Immature natural killer cell (primary cell): ENCODE measurements around the gene ACADM. TPM values are rescaled to one million over a fixed set of nuclear protein-coding genes. Genes with fewer than 3 reads are reported as not detected.
A peak's percentile ranks its signal among the peaks of the same experiment; 100 is the strongest.
"Not testable (repeated sequence)": the region's sequence is repeated elsewhere in the genome, so short reads cannot be mapped to it uniquely, and the experiment has no call there.

Source experiments
- DNase-seq, 3 donors: peaks; one replicate each; pipeline ENCODE4 v3.0.0; 2022; ENCODE audit warnings: mixed read lengths in 1 of 3
- H3K27ac Mint-ChIP-seq, 6 donors: one replicate each; pipeline ENCODE4 v1.8.0; 2020; ENCODE audit warnings: mixed read lengths in 6 of 6, mild to moderate bottlenecking in 5 of 6, inconsistent platforms in 4 of 6, moderate library complexity in 3 of 6
- H3K27me3 Mint-ChIP-seq, 3 donors: one replicate each; pipeline ENCODE4 v1.8.0; 2020 to 2021; ENCODE audit warnings: low read depth in 3 of 3, mild to moderate bottlenecking in 3 of 3, mixed read lengths in 3 of 3, moderate library complexity in 3 of 3, inconsistent platforms in 1 of 3
- H3K36me3 Mint-ChIP-seq, 3 donors: one replicate each; pipeline ENCODE4 v1.8.0; 2020; ENCODE audit warnings: mixed read lengths in 3 of 3, inconsistent platforms in 2 of 3, mild to moderate bottlenecking in 2 of 3
- H3K4me1 Mint-ChIP-seq, 2 donors: one replicate each; pipeline ENCODE4 v1.8.0; 2020; ENCODE audit warnings: inconsistent platforms in 2 of 2, mild to moderate bottlenecking in 2 of 2, mixed read lengths in 2 of 2, moderate library complexity in 1 of 2
- H3K4me3 Mint-ChIP-seq, 5 donors: one replicate each; pipeline ENCODE4 v1.8.0; 2020; ENCODE audit warnings: mild to moderate bottlenecking in 5 of 5, mixed read lengths in 5 of 5, inconsistent platforms in 3 of 5, moderate library complexity in 3 of 5
- H3K9me3 Mint-ChIP-seq, 6 donors: one replicate each; pipeline ENCODE4 v1.8.0; 2020; ENCODE audit warnings: mild to moderate bottlenecking in 6 of 6, mixed read lengths in 6 of 6, inconsistent platforms in 4 of 6, moderate library complexity in 3 of 6
- polyA plus RNA-seq, 3 donors: library from polyadenylated mRNA; unstranded; fragments of 300-500 nt; fragmentation: Illumina TruSeq; gene quantifications; one replicate each; pipeline ENCODE4 v1.2.3, GENCODE V29; 2021

The ACADM gene
- polyA plus RNA-seq, 3 donors from 2014 or later: 32.8 to 44.1 (median 43.6) TPM

DNA sequence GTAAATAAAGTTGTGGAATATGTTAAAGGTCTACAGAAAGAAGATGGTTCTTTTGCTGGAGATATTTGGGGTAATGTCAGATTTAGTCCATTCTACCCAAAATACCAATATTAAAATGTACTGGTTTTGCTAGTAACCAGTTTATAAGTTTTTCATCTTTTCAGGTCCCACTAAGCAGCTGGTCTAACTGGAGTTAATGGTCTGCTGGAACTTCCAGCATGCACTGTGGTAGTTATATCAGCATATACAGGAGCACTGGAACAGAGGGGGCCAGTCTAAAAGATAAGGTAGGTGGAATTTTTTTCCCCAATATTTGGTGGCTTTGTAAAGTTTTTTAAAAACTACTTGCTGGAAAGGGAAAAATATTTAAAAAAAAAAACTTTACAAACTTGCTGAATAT, 65.5 kb downstream of the ACADM start:
- H3K4me1 Mint-ChIP-seq: peaks cover 63 to 82% of the 10 kb centered on the region in 2 donors

DNA sequence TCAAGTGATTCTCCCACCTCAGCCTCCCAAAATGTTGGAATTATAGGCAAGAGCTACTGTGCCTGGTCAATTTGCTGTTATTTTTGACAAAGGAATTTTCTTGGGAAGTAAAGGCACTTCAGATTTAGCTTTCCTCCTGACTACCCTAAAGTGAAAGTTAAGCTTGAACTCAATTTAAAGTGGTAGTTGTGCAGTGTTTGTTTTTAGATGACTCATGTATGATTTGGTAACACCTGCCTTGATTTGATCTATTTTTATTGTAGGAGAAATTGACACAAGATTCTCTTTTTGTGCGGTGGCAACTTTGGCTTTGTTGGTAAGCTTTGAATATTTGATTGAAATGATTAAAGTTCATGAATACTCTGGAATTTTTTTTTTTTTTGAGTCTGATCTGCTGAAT, 66.5 kb downstream of the ACADM start:
- Mint-ChIP-seq H3K4me1 (peaks cover 53 to 72% of the 10 kb centered on the region in 2 donors), H3K27me3 (peaks cover 0 to 7% (median 6%) of the 10 kb centered on the region in 3 donors), H3K27ac (peak overlapping the region in 5 of 6 donors; percentile 5 to 79 (median 54)), H3K4me3 (peak overlapping the region in 1 of 5 donors; percentile 33), H3K36me3 (peaks cover 0 to 50% (median 33%) of the 10 kb centered on the region in 3 donors), H3K9me3 (no peaks in the 10 kb centered on the region)
- no peak for DNase-seq

More for the DNA sequence above, 65.5 kb downstream of the ACADM start:
- Mint-ChIP-seq H3K36me3 (peaks cover 0 to 46% (median 34%) of the 10 kb centered on the region in 3 donors), H3K4me3 (peak overlapping the region in 1 of 5 donors; percentile 100), H3K9me3 (no peaks in the 10 kb centered on the region), H3K27ac (peak overlapping the region in 5 of 6 donors; percentile 11 to 97 (median 79)), H3K27me3 (peaks cover 0 to 10% (median 7%) of the 10 kb centered on the region in 3 donors)
- DNase-seq: no peak

DNA sequence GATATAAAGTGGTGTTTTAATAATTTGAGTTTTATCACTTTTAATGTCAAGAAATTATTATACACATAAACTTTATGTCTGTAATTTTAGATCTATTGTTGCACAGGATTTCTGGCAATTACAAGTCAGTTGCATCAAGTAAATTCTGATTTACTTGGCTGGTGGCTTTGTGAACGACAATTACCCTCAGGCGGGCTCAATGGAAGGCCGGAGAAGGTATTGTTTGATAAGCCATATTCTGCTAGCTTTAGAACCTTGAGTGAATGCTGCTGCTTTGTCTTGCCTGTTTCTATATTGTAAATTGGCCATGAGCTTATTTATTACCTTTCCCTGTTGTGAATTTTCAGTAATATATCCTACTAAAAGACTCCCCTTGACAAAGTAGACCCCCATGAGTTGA, 67.6 kb downstream of the ACADM start:
- H3K27ac Mint-ChIP-seq: peak overlapping the region in 1 of 6 donors; percentile 12
- peaks cover 42 to 62% of the 10 kb centered on the region in 2 donors for H3K4me1 Mint-ChIP-seq
- no peak overlapping the region for H3K4me3 Mint-ChIP-seq
- no peaks in the 10 kb centered on the region for H3K9me3 Mint-ChIP-seq
- peaks cover 0 to under 1% (median 0%) of the 10 kb centered on the region in 3 donors for H3K27me3 Mint-ChIP-seq
- peaks cover 0 to 54% (median 26%) of the 10 kb centered on the region in 3 donors for H3K36me3 Mint-ChIP-seq
- no peak for DNase-seq

DNA sequence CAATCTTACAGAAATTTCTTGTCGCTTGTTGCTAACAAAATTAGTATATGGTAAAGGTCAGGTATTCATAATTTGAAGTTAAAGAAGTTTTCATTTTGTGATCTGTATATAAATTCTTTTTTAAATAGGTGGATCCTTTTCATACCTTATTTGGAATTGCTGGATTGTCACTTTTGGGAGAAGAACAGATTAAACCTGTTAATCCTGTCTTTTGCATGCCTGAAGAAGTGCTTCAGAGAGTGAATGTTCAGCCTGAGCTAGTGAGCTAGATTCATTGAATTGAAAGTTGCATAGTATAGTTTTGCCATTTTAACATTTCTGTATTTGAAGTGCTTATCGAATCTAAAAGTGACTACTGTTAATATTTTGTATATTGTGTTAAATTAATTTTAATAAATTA, 69.9 kb downstream of the ACADM start:
- no peak for DNase-seq
- Mint-ChIP-seq H3K27me3 (no peaks in the 10 kb centered on the region), H3K4me3 (no peak overlapping the region), H3K36me3 (peaks cover 0 to 55% (median 30%) of the 10 kb centered on the region in 3 donors), H3K9me3 (no peaks in the 10 kb centered on the region), H3K4me1 (peaks cover 19 to 42% of the 10 kb centered on the region in 2 donors), H3K27ac (no peak overlapping the region)

DNA sequence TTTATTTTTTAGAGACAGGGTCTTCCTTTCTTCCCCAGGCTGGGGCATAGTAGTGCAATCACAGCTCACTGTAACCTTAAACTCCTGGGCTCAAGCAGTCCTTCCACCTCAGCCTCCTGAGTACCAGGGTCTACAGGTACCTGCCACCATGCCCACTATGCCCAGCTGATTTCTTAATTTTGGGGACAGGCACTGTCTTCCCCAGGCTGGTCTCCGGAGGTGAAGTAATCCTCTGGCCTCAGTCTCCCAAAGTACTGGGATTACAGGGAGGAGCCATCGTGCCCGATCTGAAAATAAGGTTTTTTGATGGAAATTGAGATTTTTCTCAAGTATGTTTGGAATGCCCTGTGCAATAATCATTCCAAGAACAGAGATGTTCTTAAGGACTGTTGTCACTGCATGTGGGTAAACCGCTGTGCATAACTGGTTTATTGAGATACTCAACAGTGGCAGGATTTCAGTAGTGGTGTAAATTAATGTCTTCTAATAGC, 71.2 kb downstream of the ACADM start:
- peaks cover 0 to 45% (median 25%) of the 10 kb centered on the region in 3 donors for H3K36me3 Mint-ChIP-seq
- H3K4me3 Mint-ChIP-seq: no peak overlapping the region
- no peak for DNase-seq
- H3K9me3 Mint-ChIP-seq: no peaks in the 10 kb centered on the region
- peaks cover 7 to 29% of the 10 kb centered on the region in 2 donors for H3K4me1 Mint-ChIP-seq
- H3K27me3 Mint-ChIP-seq: no peaks in the 10 kb centered on the region
- peak overlapping the region in 2 of 6 donors; percentile 12 to 14 for H3K27ac Mint-ChIP-seq

DNA sequence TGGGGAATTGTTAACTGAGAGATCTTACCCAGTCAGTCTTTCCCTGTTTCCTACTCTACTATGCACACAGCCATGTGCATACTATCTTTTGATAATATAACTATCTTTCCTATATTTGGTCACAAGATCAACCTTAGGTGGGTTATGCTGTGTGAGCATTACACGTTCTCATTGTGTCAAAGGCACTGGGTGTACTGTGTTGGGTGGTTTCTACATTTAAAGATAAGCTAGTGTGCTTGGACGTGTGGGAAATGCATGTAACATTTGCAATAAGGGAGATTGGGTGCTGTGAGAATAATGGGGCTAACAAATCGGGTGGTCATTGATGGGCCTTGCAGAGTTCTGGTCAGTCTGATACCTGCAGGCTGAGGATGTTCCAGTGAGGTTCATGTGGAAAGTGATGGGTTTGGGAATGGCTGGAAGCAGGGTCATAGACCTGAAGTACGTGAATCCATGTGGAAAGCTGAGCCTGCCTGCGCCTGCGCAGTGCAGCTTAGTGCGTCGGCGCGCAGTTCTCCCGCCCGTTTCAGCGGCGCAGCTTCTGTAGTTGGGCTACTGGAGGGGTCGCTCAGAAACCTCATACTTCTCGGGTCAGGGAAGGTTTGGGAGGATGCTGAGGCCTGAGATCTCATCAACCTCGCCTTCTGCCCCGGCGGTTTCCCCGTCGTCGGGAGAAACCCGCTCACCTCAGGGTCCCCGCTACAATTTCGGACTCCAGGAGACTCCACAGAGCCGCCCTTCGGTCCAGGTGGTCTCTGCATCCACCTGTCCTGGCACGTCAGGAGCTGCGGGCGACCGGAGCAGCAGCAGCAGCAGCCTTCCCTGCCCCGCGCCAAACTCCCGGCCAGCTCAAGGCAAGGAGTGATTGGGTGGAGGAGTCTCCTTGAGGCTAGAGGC, 72.1 kb downstream of the ACADM start, which contains the start of gene MSH4:
Gene MSH4, plus strand, starts transcription at position 507 of the 897 bp plus-strand sequence. Its CDS starts 104 bp downstream, at position 611.
- DNase-seq: no peak
- Mint-ChIP-seq H3K27ac (peak within 1 kb of the TSS in 3 of 6 donors; percentile 12 to 22 (median 18)), H3K9me3 (no peaks in the 10 kb centered on the region), H3K27me3 (no peaks in the 10 kb centered on the region), H3K36me3 (peaks cover 0 to 38% (median 18%) of the 10 kb centered on the region in 3 donors), H3K4me1 (peaks cover 2 to 20% of the 10 kb centered on the region in 2 donors), H3K4me3 (no peak within 1 kb of the TSS)

DNA sequence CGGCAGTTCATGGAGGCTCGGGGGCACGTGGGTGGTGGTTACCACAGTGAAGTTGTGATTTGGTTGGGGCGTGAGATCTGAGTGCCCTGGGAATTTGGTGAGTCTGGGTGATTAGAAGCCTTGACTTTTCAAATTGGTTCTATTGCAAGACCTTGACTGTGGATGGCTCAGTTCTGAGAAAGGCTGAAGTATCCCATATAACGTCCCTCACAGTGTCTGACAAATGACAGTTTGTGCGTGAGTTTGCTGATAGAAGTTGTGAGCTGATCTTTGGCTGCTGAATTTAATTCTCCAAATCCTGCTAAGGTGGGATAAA, 72.7 kb downstream of the ACADM start:
- Mint-ChIP-seq H3K27me3 (no peaks in the 10 kb centered on the region), H3K4me1 (peaks cover 0 to 14% of the 10 kb centered on the region in 2 donors), H3K27ac (peak overlapping the region in 1 of 6 donors; percentile 22), H3K9me3 (no peaks in the 10 kb centered on the region), H3K4me3 (no peak overlapping the region), H3K36me3 (peaks cover 0 to 33% (median 14%) of the 10 kb centered on the region in 3 donors)
- DNase-seq: no peak

DNA sequence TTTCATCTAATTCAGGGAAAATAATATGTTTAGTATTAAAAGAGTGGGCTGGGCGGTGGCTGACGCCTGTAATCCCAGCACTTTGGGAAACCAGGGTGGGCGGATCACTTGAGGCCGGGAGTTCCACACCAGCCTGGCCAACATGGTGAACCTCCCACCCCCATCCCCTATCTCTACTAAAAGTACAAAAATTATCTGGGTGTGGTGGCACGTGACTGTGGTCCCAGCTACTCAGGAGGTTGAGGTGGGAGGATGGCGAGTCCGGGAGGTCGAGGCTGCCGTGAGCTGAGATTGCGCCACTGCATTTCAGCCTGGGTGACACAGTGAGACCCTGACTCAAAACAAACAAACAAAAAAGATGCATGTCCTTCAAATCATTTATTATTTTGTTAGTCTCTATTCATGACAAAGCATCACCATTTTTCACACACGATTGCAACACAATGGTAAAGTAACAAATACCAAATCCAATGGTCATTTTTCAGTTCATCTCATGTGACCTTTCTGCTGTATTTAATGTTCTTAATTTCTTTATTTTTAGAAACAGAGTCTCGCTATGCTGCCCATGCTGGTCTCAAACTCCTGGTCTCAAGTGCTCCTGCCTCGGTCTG, 73.2 kb downstream of the ACADM start:
- Mint-ChIP-seq H3K36me3 (peaks cover 0 to 31% (median 12%) of the 10 kb centered on the region in 3 donors), H3K27me3 (no peaks in the 10 kb centered on the region), H3K4me1 (peaks cover 0 to 11% of the 10 kb centered on the region in 2 donors), H3K9me3 (no peaks in the 10 kb centered on the region), H3K4me3 (no peak overlapping the region), H3K27ac (peak overlapping the region in 5 of 6 donors; percentile 5 to 81 (median 31))
- DNase-seq: no peak

DNA sequence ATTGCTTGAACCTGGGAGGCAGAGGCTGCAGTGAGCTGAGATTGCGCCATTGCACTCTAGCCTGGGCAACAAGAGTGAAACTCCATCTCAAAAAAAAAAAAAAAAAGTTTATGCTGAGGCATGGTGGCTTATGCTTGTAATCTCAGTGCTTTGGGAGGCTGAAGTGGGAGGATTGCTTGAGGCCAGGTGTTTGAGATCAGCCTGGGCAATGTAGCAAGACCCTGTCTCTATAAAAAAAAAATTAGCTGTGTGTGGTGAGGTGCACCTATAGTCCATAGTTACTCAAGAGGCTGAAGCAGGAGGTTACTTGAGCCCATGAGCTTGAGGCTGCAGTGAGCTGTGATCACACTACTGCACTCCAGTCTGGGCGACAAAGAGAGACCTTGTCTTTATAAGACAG, 77.0 kb downstream of the ACADM start:
- not testable (repeated sequence) for H3K36me3 Mint-ChIP-seq, H3K4me1 Mint-ChIP-seq, H3K4me3 Mint-ChIP-seq, H3K9me3 Mint-ChIP-seq, H3K27me3 Mint-ChIP-seq, DNase-seq, H3K27ac Mint-ChIP-seq

DNA sequence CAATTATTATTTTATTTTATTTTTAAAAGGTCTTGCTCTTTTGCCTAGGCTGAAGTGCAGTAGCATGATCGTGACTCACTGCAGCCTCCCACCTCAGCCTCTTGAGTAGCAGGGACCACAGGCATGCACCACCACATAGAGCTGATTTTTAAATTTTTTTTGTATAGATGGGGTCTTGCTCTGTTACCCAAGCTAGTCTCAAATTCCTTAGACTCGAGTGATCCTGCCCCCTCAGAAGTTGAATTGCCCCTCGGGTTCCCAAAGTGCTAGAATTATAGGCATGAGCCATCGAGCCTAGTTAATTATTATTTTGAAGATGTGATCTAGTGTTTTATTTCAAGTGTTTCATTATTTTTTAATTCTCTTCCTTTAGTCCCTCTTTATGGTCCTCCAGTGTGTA, 84.4 kb downstream of the ACADM start:
- Mint-ChIP-seq H3K4me3 (no peak overlapping the region), H3K27me3 (no peaks in the 10 kb centered on the region), H3K27ac (no peak overlapping the region), H3K9me3 (no peaks in the 10 kb centered on the region), H3K36me3 (peaks cover 0 to 8% (median 0%) of the 10 kb centered on the region in 3 donors), H3K4me1 (no peaks in the 10 kb centered on the region)
- DNase-seq: no peak

DNA sequence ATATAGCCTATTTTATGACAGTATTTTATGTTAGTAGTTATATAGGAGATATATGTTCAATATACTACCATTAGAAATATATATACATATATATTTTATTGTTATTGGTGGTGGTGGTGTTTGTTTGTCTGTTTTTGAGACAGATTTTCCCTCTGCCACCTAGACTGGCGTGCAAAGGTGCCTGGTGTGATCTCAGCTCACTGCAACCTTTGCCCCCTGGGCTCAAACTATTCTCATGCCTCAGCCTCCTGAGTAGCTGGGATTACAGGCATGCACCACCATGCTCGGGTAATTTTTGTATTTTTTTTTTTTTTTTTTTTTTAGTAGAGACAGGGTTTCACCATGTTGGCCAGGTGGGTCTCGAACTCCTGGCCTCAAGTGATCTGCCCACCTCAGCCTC, 85.6 kb downstream of the ACADM start:
- H3K27ac Mint-ChIP-seq, H3K27me3 Mint-ChIP-seq, DNase-seq, H3K36me3 Mint-ChIP-seq, H3K4me3 Mint-ChIP-seq, H3K4me1 Mint-ChIP-seq, H3K9me3 Mint-ChIP-seq: not testable (repeated sequence)

DNA sequence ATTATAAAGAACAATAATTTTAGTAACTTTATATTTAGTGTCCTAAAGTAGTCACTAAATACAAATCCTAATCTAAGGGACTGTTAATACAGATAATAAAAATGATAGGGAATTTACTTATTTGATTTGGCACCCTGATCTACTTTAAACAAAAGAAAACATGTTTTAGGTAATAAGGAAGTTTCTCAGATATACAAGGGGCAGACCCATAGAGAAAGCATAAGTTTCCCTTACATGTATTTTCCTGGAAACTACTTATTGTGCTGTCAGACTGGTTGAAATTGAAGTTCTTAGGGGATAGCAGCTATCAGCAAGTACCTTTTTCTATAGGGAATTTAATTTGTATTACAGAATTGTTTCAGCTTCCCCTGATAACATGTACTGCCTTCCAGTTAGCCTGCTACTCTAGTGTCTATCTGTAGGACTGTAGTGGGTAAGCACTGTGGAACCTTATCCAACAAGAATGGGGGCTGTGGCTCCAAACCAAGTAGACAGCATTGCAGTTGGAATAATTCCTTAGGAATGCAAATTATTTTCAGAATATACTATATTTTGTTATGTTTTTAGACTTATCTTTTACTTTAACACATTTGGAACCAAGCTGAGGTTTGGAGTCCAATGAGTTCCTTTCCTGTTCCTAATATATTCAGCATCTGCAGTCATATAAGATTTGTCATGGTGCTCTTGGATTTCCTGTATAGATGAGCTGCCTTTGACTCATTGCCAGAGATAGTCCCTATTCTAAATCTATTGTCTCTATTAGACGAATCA, 86.9 kb downstream of the ACADM start:
- no peak overlapping the region for H3K27ac Mint-ChIP-seq
- H3K9me3 Mint-ChIP-seq: no peaks in the 10 kb centered on the region
- H3K4me3 Mint-ChIP-seq: no peak overlapping the region
- peaks cover 0 to 8% (median 0%) of the 10 kb centered on the region in 3 donors for H3K36me3 Mint-ChIP-seq
- H3K4me1 Mint-ChIP-seq: no peaks in the 10 kb centered on the region
- DNase-seq: no peak
- no peaks in the 10 kb centered on the region for H3K27me3 Mint-ChIP-seq

DNA sequence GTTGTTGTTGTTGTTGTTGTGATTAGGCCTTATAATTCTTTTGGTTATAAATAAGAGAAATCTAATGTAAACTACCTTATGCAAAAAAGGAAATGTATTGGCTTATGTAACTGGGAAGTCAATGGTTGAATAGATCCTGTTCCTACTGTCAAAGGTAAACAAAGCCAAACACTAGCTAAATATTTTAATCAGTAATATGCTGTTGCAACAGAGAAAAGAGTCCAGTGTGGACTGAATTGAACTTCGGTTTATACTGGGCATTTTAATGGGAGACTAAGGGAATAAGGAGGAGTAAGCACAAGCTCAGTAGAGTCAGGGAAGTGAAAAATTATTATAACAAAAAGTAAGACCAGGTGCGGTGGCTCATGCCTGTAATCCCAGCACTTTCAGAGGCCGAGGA, 87.6 kb downstream of the ACADM start:
- Mint-ChIP-seq H3K36me3 (peaks cover 0 to 8% (median 0%) of the 10 kb centered on the region in 3 donors), H3K9me3 (no peaks in the 10 kb centered on the region), H3K4me3 (no peak overlapping the region), H3K27ac (no peak overlapping the region), H3K4me1 (no peaks in the 10 kb centered on the region), H3K27me3 (no peaks in the 10 kb centered on the region)
- DNase-seq: no peak
